ENCODE results near the gene STEEP1.
A peak's percentile ranks its signal among the peaks of the same experiment; 100 is the strongest.

STEEP1 gene

GRCh38 chrX:119565107-119565663 is at the start of gene STEEP1:
Gene STEEP1 (minus strand): TSS chrX:119565409. CDS start chrX:119565355, 54 bp downstream.
- peak; percentile 35 for DNase-seq

DNA sequence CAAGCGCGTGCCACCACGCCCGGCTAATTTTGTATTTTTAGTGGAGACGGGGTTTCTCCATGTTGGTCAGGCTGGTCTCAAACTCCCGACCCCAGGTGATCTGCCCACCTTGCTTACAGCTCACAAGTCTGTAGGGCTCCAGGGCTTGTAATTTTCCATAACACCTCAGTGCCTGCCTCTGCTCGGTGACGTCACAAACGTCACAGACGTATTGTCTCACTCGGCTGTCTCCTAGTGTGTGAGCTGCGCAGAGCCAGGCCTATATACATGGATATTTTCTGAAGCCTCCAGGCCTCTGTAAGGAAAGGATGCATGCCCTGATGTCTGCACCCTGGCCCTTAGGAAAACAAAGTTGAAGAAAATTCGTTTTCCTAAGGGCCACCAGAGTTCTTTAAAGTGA is 49.6 kb upstream of the STEEP1 start:
- DNase-seq: no peak

GRCh38 chrX:119607018-119607389 is 41.8 kb upstream of the STEEP1 start:
- DNase-seq: no peak

DNA sequence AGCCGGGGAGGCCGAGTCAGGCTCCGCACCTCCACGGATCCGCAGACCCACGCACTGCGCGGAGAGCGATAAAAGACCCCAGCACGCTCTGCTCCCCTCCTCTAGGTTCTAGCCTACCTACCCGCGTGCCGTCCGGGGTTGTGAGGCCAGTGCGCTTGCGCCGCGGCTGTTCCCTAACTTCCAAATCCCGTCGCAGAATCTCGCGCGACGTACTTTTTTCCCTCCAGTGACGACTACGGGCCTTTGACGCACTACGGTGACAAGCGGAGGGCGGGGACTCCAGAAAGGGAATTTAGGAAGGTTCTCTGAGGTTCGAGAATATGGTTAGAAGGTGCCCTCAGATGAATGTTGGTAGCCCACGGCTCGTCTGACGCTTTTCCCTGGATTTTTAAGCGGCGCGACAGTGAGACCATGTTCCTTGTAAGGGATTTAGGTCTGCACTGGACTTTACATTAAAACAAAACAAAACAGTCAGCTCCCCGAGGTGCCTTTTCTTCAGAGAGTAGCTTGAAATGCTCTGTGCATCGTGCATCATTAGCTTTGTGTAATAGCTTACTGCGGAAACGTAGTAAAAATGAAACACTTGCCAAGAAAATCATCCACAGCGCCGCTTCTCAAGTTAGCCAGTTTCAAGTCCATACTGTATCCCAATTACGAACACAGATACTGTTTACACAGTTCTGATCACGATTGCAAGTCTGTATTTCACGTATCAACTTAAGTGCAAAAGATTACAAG is 41.2 kb upstream of the STEEP1 start, which contains the start of gene NKRF:
Gene NKRF (minus strand): TSS at position 145 of the 738 bp plus-strand sequence.
- peak; percentile 74 for DNase-seq

- DNase-seq: no peak
Measured at GRCh38 chrX:119605464-119606279, 40.5 kb upstream of the STEEP1 start.

GRCh38 chrX:119604766-119605463 is 39.7 kb upstream of the STEEP1 start:
- no peak for DNase-seq

GRCh38 chrX:119602701-119603255 is 37.6 kb upstream of the STEEP1 start:
- DNase-seq: no peak

DNA sequence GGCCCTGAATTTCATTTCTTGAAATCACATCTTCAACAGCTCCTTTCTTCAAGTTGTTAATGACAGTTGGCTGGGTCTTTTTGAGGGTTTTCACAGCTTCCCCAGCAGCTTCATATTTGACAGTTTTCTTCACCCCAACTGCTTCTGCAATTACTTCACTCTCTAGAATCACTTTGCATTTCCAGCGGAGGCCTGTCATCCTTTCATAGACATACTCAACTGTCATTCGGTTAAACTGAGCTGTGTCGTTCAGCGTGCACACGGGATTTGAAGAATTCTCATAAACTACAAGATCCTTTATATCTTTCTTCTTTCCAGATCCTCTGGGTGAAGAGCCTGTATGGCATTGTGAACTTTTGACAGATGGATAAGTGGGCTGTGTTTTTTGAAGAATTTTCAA is 24.6 kb upstream of the STEEP1 start:
- DNase-seq: no peak

- DNase-seq: no peak
Measured at GRCh38 chrX:119583431-119584059, 18.3 kb upstream of the STEEP1 start.

GRCh38 chrX:119579414-119579813 is 14.2 kb upstream of the STEEP1 start:
- DNase-seq: no peak

DNA sequence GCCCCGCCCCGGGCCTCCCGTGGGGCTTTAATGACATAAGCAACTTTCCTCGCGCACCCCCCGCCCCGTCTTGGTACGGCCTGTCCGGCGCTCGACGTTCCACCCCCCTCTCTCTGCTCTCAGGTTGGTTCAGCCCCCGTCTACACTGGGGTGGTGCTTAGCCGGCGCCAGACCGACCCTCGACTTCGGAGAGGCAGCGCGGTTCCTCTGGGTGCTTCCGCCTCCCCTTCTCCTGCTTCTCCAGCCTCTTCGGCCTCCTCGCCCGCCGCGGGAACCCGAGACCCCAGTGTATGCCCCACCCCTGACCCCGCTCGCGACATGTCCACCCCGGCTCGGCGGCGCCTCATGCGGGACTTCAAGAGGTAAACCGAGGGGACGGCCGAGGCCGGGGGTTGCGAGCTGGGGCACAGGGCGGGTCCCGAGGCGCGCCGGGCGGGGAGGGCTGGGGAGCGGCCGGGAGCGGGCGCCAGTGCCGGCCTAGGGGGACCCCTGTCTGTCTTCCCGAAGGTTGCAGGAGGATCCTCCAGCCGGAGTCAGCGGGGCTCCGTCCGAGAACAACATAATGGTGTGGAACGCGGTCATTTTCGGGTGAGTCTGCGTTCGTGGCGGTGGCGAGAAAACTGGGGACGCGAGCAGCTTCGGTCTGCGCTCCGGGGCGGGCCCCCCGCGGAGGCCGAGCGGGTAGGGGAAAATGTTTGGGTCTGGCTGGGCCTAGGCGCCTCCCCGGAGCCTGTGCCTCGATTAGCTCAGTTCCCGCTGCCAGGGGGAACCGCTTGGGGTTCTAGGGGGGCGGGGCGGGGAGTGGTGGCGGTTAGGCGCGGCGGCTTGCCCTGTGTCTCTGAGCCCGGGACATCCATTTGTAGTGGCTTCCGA is 9.4 kb upstream of the STEEP1 start, which contains the start of gene UBE2A:
Gene UBE2A (plus strand): TSS at position 170 of the 873 bp plus-strand sequence. CDS start 149 bp downstream, at position 319.
- peak; percentile 47 for DNase-seq

GRCh38 chrX:119573840-119574393 is 8.7 kb upstream of the STEEP1 start:
- DNase-seq: peak; percentile 0

DNA sequence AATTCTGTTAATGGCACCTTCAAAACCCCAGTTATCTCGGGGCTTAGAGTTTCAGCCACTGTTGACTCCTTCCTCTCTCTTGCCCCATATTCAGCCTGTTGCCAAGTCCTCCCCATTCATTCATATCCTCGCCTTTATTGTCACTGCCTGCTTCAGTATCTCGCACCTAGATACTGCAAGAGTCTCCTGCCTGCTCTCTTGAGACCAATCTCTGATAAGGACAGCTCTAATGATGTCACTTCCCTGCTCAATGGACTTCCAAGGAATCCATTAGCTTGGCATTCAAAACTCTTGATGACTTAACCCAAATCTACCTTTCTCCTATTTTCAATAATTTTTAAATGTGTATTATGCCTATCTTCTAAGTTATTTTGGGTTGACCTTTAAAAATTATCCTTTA is 8.0 kb upstream of the STEEP1 start:
- DNase-seq: no peak

DNA sequence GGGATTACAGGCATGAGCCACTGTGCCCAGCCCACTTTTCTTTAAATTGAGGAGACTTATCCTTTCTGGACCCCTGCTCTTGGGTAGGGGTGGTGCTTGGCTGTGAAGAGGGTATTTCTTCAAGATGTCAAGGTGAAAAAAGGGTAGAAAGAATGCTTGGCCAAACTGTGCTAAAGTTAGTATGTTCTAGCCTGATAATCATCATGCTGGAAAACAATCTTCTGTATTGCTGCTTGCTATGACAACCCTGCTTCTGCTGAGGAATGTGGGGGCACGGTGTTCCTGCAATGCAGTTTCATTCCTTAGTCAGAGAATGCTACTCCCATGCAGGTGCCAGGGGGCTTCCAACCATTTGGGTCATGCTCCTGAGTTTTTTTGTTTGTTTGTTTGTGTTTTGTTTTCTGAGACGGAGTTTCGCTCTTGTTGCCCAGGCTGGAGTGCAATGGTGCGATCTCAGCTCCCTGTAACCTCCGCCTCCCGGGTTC is 5.2 kb upstream of the STEEP1 start:
- DNase-seq: no peak

- no peak for DNase-seq
Measured at GRCh38 chrX:119552508-119552907, 12.7 kb downstream of the STEEP1 start.

- no peak for DNase-seq
Measured at GRCh38 chrX:119549327-119550016, 15.7 kb downstream of the STEEP1 start.

DNA sequence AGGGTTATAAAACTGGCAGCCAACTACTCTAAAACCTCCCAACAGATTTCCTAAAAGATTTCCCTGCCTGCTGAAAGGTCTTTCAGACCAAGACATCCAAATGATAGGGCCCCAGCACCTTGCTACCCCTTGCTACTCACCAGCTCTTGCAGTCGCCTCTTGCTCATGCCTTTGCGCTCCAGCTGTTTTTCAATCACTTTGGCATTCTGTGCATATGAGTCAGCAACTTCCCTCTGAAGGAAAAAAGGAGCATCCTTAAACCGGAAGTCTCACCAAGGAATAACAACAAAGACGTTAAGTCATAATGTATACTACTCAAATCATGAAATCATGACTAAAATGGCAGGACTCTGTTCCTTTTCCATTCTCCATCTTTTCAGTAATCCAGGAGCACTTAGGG is 24.0 kb downstream of the STEEP1 start:
- no peak for DNase-seq

DNA sequence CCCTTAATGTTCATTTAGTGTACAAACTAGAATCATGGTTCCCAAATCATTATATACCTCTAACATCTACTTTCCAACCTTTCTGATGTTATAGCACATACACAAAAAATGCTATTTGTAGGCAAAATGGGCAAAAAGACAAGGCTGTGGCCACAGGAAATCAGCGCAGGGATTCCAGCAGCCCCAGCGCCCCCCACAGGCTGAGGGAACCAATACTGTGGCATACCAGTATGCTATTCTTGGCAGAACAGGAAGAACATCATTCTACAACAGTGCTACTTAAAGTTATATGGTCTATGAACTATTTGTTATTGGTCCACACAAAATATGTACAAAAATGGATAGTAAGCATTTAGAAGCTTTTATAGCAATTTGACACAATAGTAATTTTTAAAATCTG is 25.3 kb downstream of the STEEP1 start:
- DNase-seq: no peak

- DNase-seq: no peak
Measured at GRCh38 chrX:119537487-119537886, 27.7 kb downstream of the STEEP1 start.

Data from T1000 (cell line).